ENCODE results near the gene SUN1.

DNA sequence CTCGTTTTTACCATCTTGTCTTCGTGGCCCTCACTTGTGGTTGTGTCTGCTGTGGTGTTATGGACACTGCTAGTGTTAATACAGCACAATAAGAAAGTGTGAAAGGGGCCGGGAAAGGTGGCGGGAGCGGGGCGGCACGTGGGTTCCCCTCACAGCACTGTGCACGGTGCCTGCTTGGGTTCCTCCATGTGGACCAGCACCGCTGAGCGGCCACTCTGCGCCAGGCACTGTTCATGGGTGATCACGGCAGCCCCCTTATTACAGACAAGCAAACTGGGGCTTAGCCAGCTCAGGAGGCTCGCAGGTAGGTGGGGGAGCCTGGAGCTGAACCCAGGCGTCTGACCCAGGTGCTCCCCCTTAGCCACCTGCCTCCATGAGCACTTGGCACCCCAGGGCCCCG lies 12.2 kb downstream of the SUN1 start:
- TF ChIP-seq, protein P1, sequence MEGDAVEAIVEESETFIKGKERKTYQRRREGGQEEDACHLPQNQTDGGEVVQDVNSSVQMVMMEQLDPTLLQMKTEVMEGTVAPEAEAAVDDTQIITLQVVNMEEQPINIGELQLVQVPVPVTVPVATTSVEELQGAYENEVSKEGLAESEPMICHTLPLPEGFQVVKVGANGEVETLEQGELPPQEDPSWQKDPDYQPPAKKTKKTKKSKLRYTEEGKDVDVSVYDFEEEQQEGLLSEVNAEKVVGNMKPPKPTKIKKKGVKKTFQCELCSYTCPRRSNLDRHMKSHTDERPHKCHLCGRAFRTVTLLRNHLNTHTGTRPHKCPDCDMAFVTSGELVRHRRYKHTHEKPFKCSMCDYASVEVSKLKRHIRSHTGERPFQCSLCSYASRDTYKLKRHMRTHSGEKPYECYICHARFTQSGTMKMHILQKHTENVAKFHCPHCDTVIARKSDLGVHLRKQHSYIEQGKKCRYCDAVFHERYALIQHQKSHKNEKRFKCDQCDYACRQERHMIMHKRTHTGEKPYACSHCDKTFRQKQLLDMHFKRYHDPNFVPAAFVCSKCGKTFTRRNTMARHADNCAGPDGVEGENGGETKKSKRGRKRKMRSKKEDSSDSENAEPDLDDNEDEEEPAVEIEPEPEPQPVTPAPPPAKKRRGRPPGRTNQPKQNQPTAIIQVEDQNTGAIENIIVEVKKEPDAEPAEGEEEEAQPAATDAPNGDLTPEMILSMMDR (IDR thresholded peaks at IDR 0.05; ENCODE audit: control extremely low read depth in 1 of 3, insufficient read depth in 1 of 3, low read depth in 1 of 3, low read length in 3 of 3), result no peak
- TF ChIP-seq, protein P2, sequence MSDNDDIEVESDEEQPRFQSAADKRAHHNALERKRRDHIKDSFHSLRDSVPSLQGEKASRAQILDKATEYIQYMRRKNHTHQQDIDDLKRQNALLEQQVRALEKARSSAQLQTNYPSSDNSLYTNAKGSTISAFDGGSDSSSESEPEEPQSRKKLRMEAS (IDR thresholded peaks at IDR 0.05), result no peak
- TF ChIP-seq SUZ12 (IDR thresholded peaks at IDR 0.05; ENCODE audit: low read length), result no peak
- no peak for TF ChIP-seq KDM1A (IDR thresholded peaks at IDR 0.05; ENCODE audit: borderline replicate concordance, low read length)
